OCI-LY3 (cell line): ENCODE measurements around the gene NUP62.

Source experiments
- H2AFZ ChIP-seq: fragments of 200-600, 300-600 bp; shearing (Covaris generic); 2 replicates; pipeline ENCODE4 v1.6.0; 2014; ENCODE audit warnings: antibody characterized with exemption, low read depth, low read length
- H3K27ac ChIP-seq: fragments of 200-600, 300-600 bp; sonication (generic); 2 replicates; pipeline ENCODE4 v1.5.1; 2014; ENCODE audit warnings: mild to moderate bottlenecking, low read length, moderate library complexity, mixed read lengths
- H3K27me3 ChIP-seq: fragments of 200-600, 300-600 bp; sonication (generic); 2 replicates; pipeline ENCODE4 v1.6.1; 2014; ENCODE audit warnings: low read depth, low read length, mixed read lengths
- H3K36me3 ChIP-seq: fragments of 200-600, 300-600 bp; sonication (generic); replicated peaks from 2 replicates; pipeline ENCODE3; 2014; ENCODE audit warnings: low read depth, low read length, mixed read lengths
- H3K4me1 ChIP-seq: fragments of 300-600, 200-600 bp; sonication (generic); 2 replicates; pipeline ENCODE4 v1.6.1; 2014; ENCODE audit warnings: low read length, mixed read lengths
- H3K4me2 ChIP-seq: fragments of 200-600, 300-600 bp; sonication (generic); 2 replicates; pipeline ENCODE4 v1.6.1; 2014; ENCODE audit warnings: low read length, mixed read lengths
- H3K4me3 ChIP-seq: fragments of 300-600, 200-600 bp; sonication (generic); 2 replicates; pipeline ENCODE4 v1.5.1; 2014; ENCODE audit warnings: antibody characterized with exemption, mild to moderate bottlenecking, low read length, moderate library complexity
- H3K79me2 ChIP-seq: fragments of 300-600, 200-600 bp; shearing (Covaris generic); 2 replicates; pipeline ENCODE4 v1.6.1; 2014; ENCODE audit warnings: mild to moderate bottlenecking, low read length, mixed read lengths
- H3K9ac ChIP-seq: fragments of 300-600, 200-600 bp; shearing (Covaris generic); 2 replicates; pipeline ENCODE4 v1.6.0; 2014; ENCODE audit warnings: mild to moderate bottlenecking, low read length, moderate library complexity
- H3K9me3 ChIP-seq: fragments of 200-600, 300-600 bp; shearing (Covaris generic); 2 replicates; pipeline ENCODE4 v1.6.1; 2014; ENCODE audit warnings: low read length, mixed read lengths; ENCODE audit not compliant: insufficient read depth
- H4K20me1 ChIP-seq: fragments of 200-600, 300-600 bp; sonication (generic); 2 replicates; pipeline ENCODE4 v1.6.1; 2016; ENCODE audit warnings: low read length, mixed read lengths; ENCODE audit not compliant: insufficient read depth
- CTCF ChIP-seq: fragments of 200-600, 300-600 bp; sonication (generic); IDR thresholded peaks from 2 replicates; pipeline ENCODE4 v1.5.1; 2014; ENCODE audit warnings: antibody characterized with exemption, low read length, low read depth
- EZH2phosphoT487 ChIP-seq: fragments of 200-600 bp; shearing (Covaris generic); IDR thresholded peaks from 2 replicates; pipeline ENCODE4 v1.6.1; 2018; ENCODE audit warnings: antibody characterized with exemption, mixed run types, low read depth

Gene NUP62

DNA sequence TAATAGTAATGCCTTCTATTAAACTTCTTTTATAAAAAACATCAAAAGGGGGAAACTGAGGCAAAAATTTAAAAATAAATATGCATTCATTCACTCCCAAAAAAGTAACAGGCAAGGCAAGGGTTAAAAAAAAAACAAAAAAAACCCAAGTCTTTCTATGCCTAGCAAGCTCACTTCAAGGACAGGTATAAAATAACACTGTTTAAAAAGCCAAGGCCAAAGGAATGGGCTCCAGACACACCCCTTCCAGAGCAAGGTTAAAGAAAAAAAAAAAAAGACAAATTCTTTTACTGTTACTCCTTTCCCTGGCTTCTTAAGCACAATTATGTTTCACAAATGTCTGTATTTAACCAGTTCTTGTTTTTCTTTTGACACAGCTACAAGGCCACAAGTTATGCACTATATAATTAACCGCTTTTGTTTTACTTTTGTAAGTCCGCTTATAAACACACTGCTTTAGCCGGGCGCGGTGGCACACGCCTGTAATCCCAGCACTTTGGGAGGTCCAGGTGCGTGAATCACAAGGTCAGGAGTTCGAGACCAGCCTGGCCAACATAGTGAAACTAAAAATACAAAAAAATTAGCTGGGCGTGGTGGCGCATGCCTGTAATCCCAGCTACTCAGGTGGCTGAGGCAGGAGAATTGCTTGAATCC, 28.1 kb upstream of the NUP62 start:
- Histone ChIP-seq H3K36me3 (no peaks in the 10 kb centered on the region), H3K9me3 (no peaks in the 10 kb centered on the region), H3K27ac (no peak overlapping the region), H2AFZ (no peak overlapping the region), H3K9ac (no peak overlapping the region), H3K4me1 (peaks cover 21% of the 10 kb centered on the region), H4K20me1 (no peaks in the 10 kb centered on the region; the same call in 1 of the 2 replicates), H3K4me2 (no peak overlapping the region), H3K79me2 (no peaks in the 10 kb centered on the region), H3K4me3 (no peak overlapping the region), H3K27me3 (peaks cover 46% of the 10 kb centered on the region)
- no peak for TF ChIP-seq CTCF
- no peak for TF ChIP-seq EZH2phosphoT487

- H3K9ac ChIP-seq = no peak overlapping the region
- no peak overlapping the region for H3K4me3 ChIP-seq
- H3K36me3 ChIP-seq = no peaks in the 10 kb centered on the region
- H3K27me3 ChIP-seq = peaks cover 56% of the 10 kb centered on the region
- H3K9me3 ChIP-seq = no peaks in the 10 kb centered on the region
- no peak overlapping the region for H2AFZ ChIP-seq
- peaks cover 29% of the 10 kb centered on the region for H3K4me1 ChIP-seq
- H3K4me2 ChIP-seq = no peak overlapping the region
- no peaks in the 10 kb centered on the region for H3K79me2 ChIP-seq
- H4K20me1 ChIP-seq = peaks cover 3% of the 10 kb centered on the region; the same call in 1 of the 2 replicates
- H3K27ac ChIP-seq = no peak overlapping the region
- TF ChIP-seq EZH2phosphoT487 (no peak), CTCF (no peak)
These were observed 26.8 kb upstream of the NUP62 start for GRCh38 chr19:49956115-49956495.

- Histone ChIP-seq H4K20me1 (peaks cover 3% of the 10 kb centered on the region; the same call in 1 of the 2 replicates), H3K27me3 (peaks cover 67% of the 10 kb centered on the region), H3K9ac (no peak overlapping the region), H3K4me1 (peaks cover 40% of the 10 kb centered on the region), H3K27ac (no peak overlapping the region), H3K36me3 (no peaks in the 10 kb centered on the region), H3K4me3 (no peak overlapping the region), H3K9me3 (no peaks in the 10 kb centered on the region), H3K4me2 (no peak overlapping the region), H2AFZ (no peak overlapping the region), H3K79me2 (no peaks in the 10 kb centered on the region)
- TF ChIP-seq CTCF = no peak
- no peak for TF ChIP-seq EZH2phosphoT487
These were observed 25.6 kb upstream of the NUP62 start for GRCh38 chr19:49954933-49955332.

DNA sequence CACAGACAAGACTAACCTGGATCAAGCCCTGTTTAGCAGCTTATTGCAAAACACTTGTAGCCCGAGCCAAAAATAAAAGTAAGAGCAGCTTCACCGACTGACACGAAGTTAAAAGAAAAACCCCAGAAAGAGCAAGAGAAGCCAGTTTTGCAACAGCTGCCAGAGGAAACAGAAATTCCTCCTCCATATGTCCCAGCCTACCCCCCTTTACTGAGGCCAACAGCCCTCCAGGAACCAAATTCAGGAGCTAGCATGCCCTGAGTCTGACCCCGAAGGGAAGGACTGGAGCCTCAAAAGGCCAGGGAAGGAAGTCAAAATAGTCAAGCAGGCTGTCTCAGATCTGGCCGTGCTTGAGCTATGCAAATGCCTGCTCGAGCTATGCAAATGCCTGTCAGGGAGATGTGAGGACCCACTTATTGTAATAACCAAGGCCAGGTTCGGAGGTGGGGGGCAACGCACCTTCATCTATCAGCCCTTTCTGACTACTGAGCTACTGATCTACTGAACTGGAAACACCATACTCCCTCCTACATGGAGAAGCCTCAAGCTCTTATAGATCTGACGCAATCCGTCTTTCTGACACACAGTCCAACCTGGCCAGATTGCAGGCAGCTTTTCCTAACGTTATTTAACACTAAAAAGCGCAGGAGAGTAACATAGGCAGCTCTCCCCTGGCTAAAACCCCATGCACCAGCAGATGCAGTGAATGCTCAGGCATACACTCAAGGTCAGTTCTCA, 25.0 kb upstream of the NUP62 start:
- Histone ChIP-seq H3K36me3 (no peaks in the 10 kb centered on the region), H3K9ac (no peak overlapping the region), H3K4me1 (peaks cover 42% of the 10 kb centered on the region), H2AFZ (no peak overlapping the region), H3K27ac (no peak overlapping the region), H3K4me3 (peak overlapping the region; percentile 37), H3K27me3 (peaks cover 74% of the 10 kb centered on the region), H3K9me3 (no peaks in the 10 kb centered on the region), H4K20me1 (peaks cover 3% of the 10 kb centered on the region; the same call in 1 of the 2 replicates), H3K4me2 (peak overlapping the region; percentile 37), H3K79me2 (no peaks in the 10 kb centered on the region)
- TF ChIP-seq EZH2phosphoT487 = 0 out of 2 replicates have a peak, but pooled peaks have one; percentile 5
- TF ChIP-seq CTCF = no peak
